Calu3 (cell line): ENCODE measurements around the gene EFCAB6. TPM values are rescaled to one million over a fixed set of nuclear protein-coding genes. Genes with fewer than 3 reads are reported as not detected.
"Not testable (repeated sequence)": the region's sequence is repeated elsewhere in the genome, so short reads cannot be mapped to it uniquely, and the experiment has no call there.

Source experiments
- BruUV-seq: library from RNA; stranded (reverse); fragments of 400-500 nt; replicated peaks from 2 replicates; lab custom pipeline; 2021; lab: Mats Ljungman, UMichigan
- CTCF ChIA-PET: fragments of 300-600 bp; sonication (Branson Sonifier 250); formaldehyde crosslinking; loops from one replicate; lab custom pipeline; 2022; ENCODE audit warnings: antibody characterized with exemption; lab: Charles Lee
- DNase-seq: peaks from one replicate; pipeline ENCODE4 v3.0.0; 2022
- H3K27ac Mint-ChIP-seq: one replicate; pipeline ENCODE4 v1.8.0; 2022; ENCODE audit warnings: mixed read lengths; ENCODE audit not compliant: unreplicated experiment
- H3K27me3 Mint-ChIP-seq: one replicate; pipeline ENCODE4 v1.8.0; 2022; ENCODE audit warnings: mixed read lengths; ENCODE audit not compliant: unreplicated experiment
- H3K36me3 Mint-ChIP-seq: one replicate; pipeline ENCODE4 v1.8.0; 2022; ENCODE audit warnings: mild to moderate bottlenecking, moderate library complexity, mixed read lengths; ENCODE audit not compliant: insufficient read depth, unreplicated experiment
- H3K4me1 Mint-ChIP-seq: one replicate; pipeline ENCODE4 v1.8.0; 2022; ENCODE audit warnings: mild to moderate bottlenecking, low read depth, mixed read lengths; ENCODE audit not compliant: unreplicated experiment
- H3K4me3 Mint-ChIP-seq: one replicate; pipeline ENCODE4 v1.8.0; 2022; ENCODE audit warnings: mild to moderate bottlenecking, low read depth, moderate library complexity, mixed read lengths; ENCODE audit not compliant: unreplicated experiment
- H3K9me3 Mint-ChIP-seq: one replicate; pipeline ENCODE4 v1.8.0; 2022; ENCODE audit warnings: low read depth, mixed read lengths; ENCODE audit not compliant: unreplicated experiment
- CTCF ChIP-seq: fragments of 200-600 bp; IDR thresholded peaks from one replicate; pipeline ENCODE4 v1.8.0; 2022; ENCODE audit warnings: antibody characterized with exemption; ENCODE audit not compliant: unreplicated experiment
- intact Hi-C: fragments of 100-400 bp; cut with micrococcal nuclease; formaldehyde crosslinking; loops from one replicate; pipeline ENCODE4 v1.10.0; 2022; ENCODE audit not compliant: unreplicated experiment
- total RNA-seq: library from RNA; stranded (reverse); gene quantifications from 2 replicates; pipeline ENCODE4 v1.2.3, GENCODE V29; 2022

The EFCAB6 gene
- total RNA-seq, 1 experiment from 2014 or later = 2.2 TPM

GRCh38 chr22:43667656-43668055 is 144.4 kb downstream of the EFCAB6 start:
- intact Hi-C loops = no loop called here
- H3K4me3 Mint-ChIP-seq = no peak overlapping the region
- CTCF ChIA-PET = interaction anchor here (0.7 kb wide), 1 partner anchor 13 kb away, joined by 3 read pairs; no protein-coding TSS in a partner anchor
- H3K36me3 Mint-ChIP-seq = no peaks in the 10 kb centered on the region
- no TSS peak for BruUV-seq
- peaks cover 9% of the 10 kb centered on the region for H3K27me3 Mint-ChIP-seq
- no peak for DNase-seq
- no peak overlapping the region for H3K27ac Mint-ChIP-seq
- no peaks in the 10 kb centered on the region for H3K9me3 Mint-ChIP-seq
- H3K4me1 Mint-ChIP-seq = no peaks in the 10 kb centered on the region
- TF ChIP-seq CTCF = no peak

- DNase-seq = no peak
- Mint-ChIP-seq H3K36me3 (no peaks in the 10 kb centered on the region), H3K27me3 (peaks cover 9% of the 10 kb centered on the region), H3K4me1 (no peaks in the 10 kb centered on the region), H3K27ac (no peak overlapping the region), H3K4me3 (no peak overlapping the region), H3K9me3 (no peaks in the 10 kb centered on the region)
- CTCF ChIA-PET = interaction anchor here (0.6 to 0.7 kb wide), 3 partner anchors 20 to 541 kb away, joined by 3 to 4 read pairs (median 4); no protein-coding TSS in a partner anchor
- intact Hi-C loops = no loop called here
- no TSS peak for BruUV-seq
- no peak for TF ChIP-seq CTCF
These were observed 145.6 kb downstream of the EFCAB6 start for GRCh38 chr22:43666457-43666856.

GRCh38 chr22:43658823-43659222 is 153.3 kb downstream of the EFCAB6 start:
- H3K36me3 Mint-ChIP-seq = no peaks in the 10 kb centered on the region
- DNase-seq = no peak
- H3K27me3 Mint-ChIP-seq = peaks cover 17% of the 10 kb centered on the region
- H3K4me3 Mint-ChIP-seq = no peak overlapping the region
- BruUV-seq = no TSS peak
- no peak for TF ChIP-seq CTCF
- H3K27ac Mint-ChIP-seq = no peak overlapping the region
- H3K4me1 Mint-ChIP-seq = no peaks in the 10 kb centered on the region
- intact Hi-C loops = no loop called here
- CTCF ChIA-PET = no interaction called here
- H3K9me3 Mint-ChIP-seq = no peaks in the 10 kb centered on the region

GRCh38 chr22:43656581-43656980 is 155.5 kb downstream of the EFCAB6 start:
- BruUV-seq, H3K4me1 Mint-ChIP-seq, intact Hi-C loops, H3K9me3 Mint-ChIP-seq, H3K27ac Mint-ChIP-seq, DNase-seq, CTCF ChIA-PET, H3K4me3 Mint-ChIP-seq, H3K36me3 Mint-ChIP-seq: not testable (repeated sequence)
- H3K27me3 Mint-ChIP-seq = peaks cover 32% of the 10 kb centered on the region

GRCh38 chr22:43654271-43654670 is 157.8 kb downstream of the EFCAB6 start:
- TF ChIP-seq CTCF = no peak
- Mint-ChIP-seq H3K27ac (no peak overlapping the region), H3K9me3 (peaks cover 6% of the 10 kb centered on the region), H3K4me1 (no peaks in the 10 kb centered on the region), H3K27me3 (peaks cover 39% of the 10 kb centered on the region), H3K36me3 (no peaks in the 10 kb centered on the region), H3K4me3 (no peak overlapping the region)
- no TSS peak for BruUV-seq
- DNase-seq = no peak
- CTCF ChIA-PET = interaction anchor here (1.2 kb wide), 1 partner anchor 13 kb away, joined by 3 read pairs; no protein-coding TSS in a partner anchor
- intact Hi-C loops = no loop called here
